MM.1S (cell line): ENCODE results near the gene XPC.

Experiments
- EZH2phosphoT487 ChIP-seq: fragments of 300-600 bp; sonication (generic); IDR thresholded peaks from 2 replicates; pipeline ENCODE4 v1.6.1; 2018; ENCODE audit warnings: antibody characterized with exemption, low read length
- TF ChIP-seq, protein P1 (sequence below): fragments of 300-600 bp; sonication (generic); IDR thresholded peaks from 2 replicates; pipeline ENCODE4 v1.5.1; 2016; ENCODE audit warnings: antibody characterized with exemption, low read length, mixed read lengths

- TF ChIP-seq, protein P1, sequence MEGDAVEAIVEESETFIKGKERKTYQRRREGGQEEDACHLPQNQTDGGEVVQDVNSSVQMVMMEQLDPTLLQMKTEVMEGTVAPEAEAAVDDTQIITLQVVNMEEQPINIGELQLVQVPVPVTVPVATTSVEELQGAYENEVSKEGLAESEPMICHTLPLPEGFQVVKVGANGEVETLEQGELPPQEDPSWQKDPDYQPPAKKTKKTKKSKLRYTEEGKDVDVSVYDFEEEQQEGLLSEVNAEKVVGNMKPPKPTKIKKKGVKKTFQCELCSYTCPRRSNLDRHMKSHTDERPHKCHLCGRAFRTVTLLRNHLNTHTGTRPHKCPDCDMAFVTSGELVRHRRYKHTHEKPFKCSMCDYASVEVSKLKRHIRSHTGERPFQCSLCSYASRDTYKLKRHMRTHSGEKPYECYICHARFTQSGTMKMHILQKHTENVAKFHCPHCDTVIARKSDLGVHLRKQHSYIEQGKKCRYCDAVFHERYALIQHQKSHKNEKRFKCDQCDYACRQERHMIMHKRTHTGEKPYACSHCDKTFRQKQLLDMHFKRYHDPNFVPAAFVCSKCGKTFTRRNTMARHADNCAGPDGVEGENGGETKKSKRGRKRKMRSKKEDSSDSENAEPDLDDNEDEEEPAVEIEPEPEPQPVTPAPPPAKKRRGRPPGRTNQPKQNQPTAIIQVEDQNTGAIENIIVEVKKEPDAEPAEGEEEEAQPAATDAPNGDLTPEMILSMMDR: no peak
- TF ChIP-seq EZH2phosphoT487: no peak
These were observed 47.7 kb downstream of the XPC start for GRCh38 chr3:14130707-14131106.
